ENCODE data around the gene MYH11. TPM values are rescaled to one million over a fixed set of nuclear protein-coding genes. Genes with fewer than 3 reads are reported as not detected.

Gene MYH11
- total RNA-seq, 4 donors from 2014 or later: 19.5 to 63.2 (median 24.6) TPM

GRCh38 chr16:15765116-15765515, 91.7 kb downstream of the MYH11 start:
- intact Hi-C loops (cut with DNase I): loop anchor here (10.0 kb wide), 2 partner anchors 370 to 430 kb away; no protein-coding TSS in a partner anchor
- WGBS, 2 donors: 77 to 80% methylated on average over 4 of the region's 4 CpGs
- DNase-seq: no peak
- Histone ChIP-seq H3K4me3 (replicated peaks in 1 of 3) (no peak overlapping the region), H3K4me1 (no peaks in the 10 kb centered on the region), H3K27ac (no peak overlapping the region), H3K27me3 (no peaks in the 10 kb centered on the region), H3K36me3 (no peaks in the 10 kb centered on the region), H3K9me3 (no peaks in the 10 kb centered on the region)
- no peak for TF ChIP-seq CTCF (IDR thresholded peaks at IDR 0.05)
- TF ChIP-seq POLR2A (IDR thresholded peaks at IDR 0.05): no peak

GRCh38 chr16:15764112-15764511, 92.7 kb downstream of the MYH11 start:
- 64 to 69% methylated on average over 2 of the region's 2 CpGs for WGBS, 2 donors
- TF ChIP-seq CTCF (IDR thresholded peaks at IDR 0.05) (no peak), POLR2A (IDR thresholded peaks at IDR 0.05) (no peak)
- no peak for DNase-seq
- Histone ChIP-seq H3K27me3 (no peaks in the 10 kb centered on the region), H3K4me3 (replicated peaks in 1 of 3) (no peak overlapping the region), H3K27ac (no peak overlapping the region), H3K9me3 (no peaks in the 10 kb centered on the region), H3K4me1 (no peaks in the 10 kb centered on the region), H3K36me3 (no peaks in the 10 kb centered on the region)
- intact Hi-C loops (cut with DNase I): loop anchor here (10.0 kb wide), 2 partner anchors 371 to 431 kb away; no protein-coding TSS in a partner anchor

GRCh38 chr16:15760129-15760528, 96.7 kb downstream of the MYH11 start:
- no peak for TF ChIP-seq POLR2A (IDR thresholded peaks at IDR 0.05)
- no peak for TF ChIP-seq CTCF (IDR thresholded peaks at IDR 0.05)
- no peaks in the 10 kb centered on the region for H3K9me3 ChIP-seq
- H3K36me3 ChIP-seq: no peaks in the 10 kb centered on the region
- intact Hi-C loops (cut with DNase I): loop anchor here (10.0 kb wide), 2 partner anchors 375 to 435 kb away; no protein-coding TSS in a partner anchor
- H3K4me3 ChIP-seq (replicated peaks in 1 of 3): no peak overlapping the region
- no peak overlapping the region for H3K27ac ChIP-seq
- WGBS, 2 donors: 94 to 95% methylated on average over 1 of the region's 1 CpG
- DNase-seq: no peak
- H3K4me1 ChIP-seq: no peaks in the 10 kb centered on the region
- no peaks in the 10 kb centered on the region for H3K27me3 ChIP-seq

- 91 to 92% methylated on average over 4 of the region's 4 CpGs for WGBS, 2 donors
- intact Hi-C loops (cut with DNase I): no loop called here
- Histone ChIP-seq H3K27me3 (no peaks in the 10 kb centered on the region), H3K4me3 (replicated peaks in 1 of 3) (no peak overlapping the region), H3K4me1 (no peaks in the 10 kb centered on the region), H3K9me3 (no peaks in the 10 kb centered on the region), H3K27ac (no peak overlapping the region), H3K36me3 (no peaks in the 10 kb centered on the region)
- no peak for DNase-seq
- TF ChIP-seq CTCF (IDR thresholded peaks at IDR 0.05): no peak
- no peak for TF ChIP-seq POLR2A (IDR thresholded peaks at IDR 0.05)
These were observed 97.8 kb downstream of the MYH11 start for GRCh38 chr16:15759070-15759469.

- H3K27me3 ChIP-seq: no peaks in the 10 kb centered on the region
- no peaks in the 10 kb centered on the region for H3K36me3 ChIP-seq
- 89% methylated on average over 21 to 22 of the region's 23 CpGs for WGBS, 2 donors
- H3K9me3 ChIP-seq: no peaks in the 10 kb centered on the region
- intact Hi-C loops (cut with DNase I): no loop called here
- no peak overlapping the region for H3K27ac ChIP-seq
- no peak overlapping the region for H3K4me3 ChIP-seq (replicated peaks in 1 of 3)
- TF ChIP-seq CTCF (IDR thresholded peaks at IDR 0.05) (no peak), POLR2A (IDR thresholded peaks at IDR 0.05) (no peak)
- H3K4me1 ChIP-seq: no peaks in the 10 kb centered on the region
- DNase-seq: no peak
These were observed 99.1 kb downstream of the MYH11 start for GRCh38 chr16:15757630-15758251.

All from thyroid gland (tissue), 4 donors.